K562 (cell line): ENCODE data around the gene BOLA1. TPM values are rescaled to one million over a fixed set of nuclear protein-coding genes. Genes with fewer than 3 reads are reported as not detected.
A peak's percentile ranks its signal among the peaks of the same experiment; 100 is the strongest.

Experiments used
- ASH1L ChIP-seq: fragments of 450-650 bp; IDR thresholded peaks from 2 replicates; pipeline ENCODE4 v1.6.1; 2018; ENCODE audit warnings: borderline replicate concordance, mild to moderate bottlenecking, low read depth; ENCODE audit not compliant: partially characterized antibody
- BHLHE40 ChIP-seq: IDR thresholded peaks from 2 replicates; pipeline ENCODE4 v1.6.1; 2011; ENCODE audit warnings: low read length, improper control_type of control experiment
- CSDE1 ChIP-seq, 2 experiments: fragments of 450-650 bp; IDR thresholded peaks; 2 replicates each; pipeline ENCODE4 v1.6.1; 2016; ENCODE audit warnings: mild to moderate bottlenecking in 1 of 2
- ERF ChIP-seq: fragments of 450-650 bp; formaldehyde crosslinking; IDR thresholded peaks from 2 replicates; pipeline ENCODE4 v1.4.0; 2020; ENCODE audit warnings: mild to moderate bottlenecking, mixed read lengths
- LEF1 ChIP-seq: fragments of 450-650 bp; IDR thresholded peaks from 2 replicates; pipeline ENCODE4 v1.6.1; 2016; ENCODE audit warnings: mild to moderate bottlenecking
- PHF8 ChIP-seq: fragments of 200-600 bp; sonication (generic); IDR thresholded peaks from 2 replicates; pipeline ENCODE4 v1.6.1; 2012; ENCODE audit warnings: mixed run types, mild to moderate bottlenecking, inconsistent platforms, low read length, moderate library complexity, borderline replicate concordance
- POLR2B ChIP-seq: fragments of 450-650 bp; IDR thresholded peaks from 2 replicates; pipeline ENCODE4 v1.6.1; 2018; ENCODE audit warnings: low read depth; ENCODE audit not compliant: partially characterized antibody
- RNF2 ChIP-seq: sonication (generic); IDR thresholded peaks from 2 replicates; pipeline ENCODE4 v1.6.1; 2016
- STAT5B ChIP-seq: fragments of 250-450 bp; sonication (Bioruptor Pico); IDR thresholded peaks from 2 replicates; pipeline ENCODE4 v1.8.0; 2021; ENCODE audit warnings: mild to moderate bottlenecking, inconsistent platforms
- ZNF311 ChIP-seq: fragments of 250-450 bp; sonication (Bioruptor Pico); IDR thresholded peaks from 2 replicates; pipeline ENCODE4 v1.4.0; 2020; ENCODE audit warnings: mild to moderate bottlenecking, moderate library complexity
- ZNF449 ChIP-seq: fragments of 250-450 bp; sonication (Bioruptor Pico); IDR thresholded peaks from 2 replicates; pipeline ENCODE4 v1.8.0; 2022; ENCODE audit warnings: moderate library complexity, mild to moderate bottlenecking, inconsistent platforms
- polyA plus RNA-seq, 8 experiments: library from polyadenylated mRNA; depleted of rRNA in 4 of 8; stranded (reverse) in 5 of 8; unstranded in 3 of 8; fragments of >200 nt; fragmentation: Nextera tagmentation in 2 of 8; fragmentation: Illumina TruSeq in 1 of 8; extraction: Ambion mirVana in 2 of 8; extraction: Trizol in 1 of 8; gene quantifications; 2 replicates each; pipeline versions ENCODE4 v1.2.1 to v1.2.3, GENCODE V29; 2011 to 2014; ENCODE audit warnings: inconsistent platforms in 1 of 8, missing spikeins in 1 of 8
- total RNA-seq, 7 experiments: library from RNA; depleted of rRNA in 6 of 7; stranded (reverse); fragments of >200 nt in 6 of 7; fragmentation: Illumina TruSeq in 2 of 7; extraction: Trizol in 2 of 7; gene quantifications; 2 replicates each; pipeline versions ENCODE4 v1.2.1 to v1.2.3, GENCODE V29; 2011 to 2021; ENCODE audit warnings: low replicate concordance in 1 of 7
- TF ChIP-seq, protein P1 (sequence below): fragments of 450-650 bp; IDR thresholded peaks from 2 replicates; pipeline ENCODE4 v1.6.1; 2016; ENCODE audit warnings: mild to moderate bottlenecking, moderate library complexity

Gene BOLA1
- total and polyA plus RNA-seq, 9 of the 15 experiments (the other 6 are each of a cell fraction or from before 2014, with no cell fraction given) = 0.18 to 1.2 (median 0.40) TPM; not detected in 2

DNA sequence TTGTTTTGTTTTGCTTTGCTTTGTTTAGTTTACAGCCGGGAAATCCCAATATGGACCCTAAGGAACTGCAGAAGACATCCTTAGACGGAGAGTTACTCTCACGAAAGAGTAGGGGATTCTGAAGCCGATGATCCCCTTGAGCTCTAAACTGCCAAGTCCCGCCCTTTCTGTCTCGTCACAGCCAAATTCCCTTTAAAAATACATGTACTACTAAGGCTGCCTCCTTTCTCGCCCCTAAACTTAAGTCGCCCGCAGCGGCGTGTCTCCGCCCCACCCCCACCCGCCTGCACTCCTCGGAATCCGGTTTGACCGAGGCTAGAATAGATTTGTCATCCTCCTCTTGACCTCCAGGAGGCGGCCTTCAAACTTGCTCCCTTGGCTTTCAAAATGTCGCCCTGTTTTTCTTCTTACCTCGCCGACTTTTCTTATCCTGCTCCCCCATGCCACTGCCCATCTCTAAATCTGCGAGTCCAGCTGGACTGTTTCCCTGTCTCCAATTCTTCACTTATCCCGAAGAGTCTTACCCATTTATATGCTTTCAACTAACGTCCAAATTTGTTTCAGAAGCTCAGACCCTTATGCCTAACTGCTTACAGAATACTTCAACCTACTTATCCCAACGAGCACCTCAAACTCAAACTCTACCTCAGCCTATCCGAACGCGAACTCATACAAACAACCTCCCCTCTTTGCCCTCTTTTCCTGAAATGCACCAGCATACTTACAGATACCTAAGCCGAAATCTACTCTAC lies 10.9 kb upstream of the BOLA1 start (continued):
- no peak for TF ChIP-seq STAT5B (CRISPR knock-in tag)
- peak; percentile 71; the same call in 1 of the 2 replicates for TF ChIP-seq LEF1
- no peak for TF ChIP-seq ZNF311
- TF ChIP-seq BHLHE40 = no peak
- TF ChIP-seq RNF2 = peak; percentile 67; the same call in 1 of the 2 replicates
- TF ChIP-seq CSDE1 (IDR thresholded peaks at IDR 0.05) = peak in 1 of 2 experiments; percentile 76; a peak in 1 of 4 replicates
- no peak for TF ChIP-seq ZNF449 (CRISPR knock-in tag)
- TF ChIP-seq ASH1L = peak; percentile 21
- TF ChIP-seq ERF (CRISPR knock-in tag) = 0 out of 2 replicates have a peak, but pooled peaks have one; percentile 41
- TF ChIP-seq, protein P1, sequence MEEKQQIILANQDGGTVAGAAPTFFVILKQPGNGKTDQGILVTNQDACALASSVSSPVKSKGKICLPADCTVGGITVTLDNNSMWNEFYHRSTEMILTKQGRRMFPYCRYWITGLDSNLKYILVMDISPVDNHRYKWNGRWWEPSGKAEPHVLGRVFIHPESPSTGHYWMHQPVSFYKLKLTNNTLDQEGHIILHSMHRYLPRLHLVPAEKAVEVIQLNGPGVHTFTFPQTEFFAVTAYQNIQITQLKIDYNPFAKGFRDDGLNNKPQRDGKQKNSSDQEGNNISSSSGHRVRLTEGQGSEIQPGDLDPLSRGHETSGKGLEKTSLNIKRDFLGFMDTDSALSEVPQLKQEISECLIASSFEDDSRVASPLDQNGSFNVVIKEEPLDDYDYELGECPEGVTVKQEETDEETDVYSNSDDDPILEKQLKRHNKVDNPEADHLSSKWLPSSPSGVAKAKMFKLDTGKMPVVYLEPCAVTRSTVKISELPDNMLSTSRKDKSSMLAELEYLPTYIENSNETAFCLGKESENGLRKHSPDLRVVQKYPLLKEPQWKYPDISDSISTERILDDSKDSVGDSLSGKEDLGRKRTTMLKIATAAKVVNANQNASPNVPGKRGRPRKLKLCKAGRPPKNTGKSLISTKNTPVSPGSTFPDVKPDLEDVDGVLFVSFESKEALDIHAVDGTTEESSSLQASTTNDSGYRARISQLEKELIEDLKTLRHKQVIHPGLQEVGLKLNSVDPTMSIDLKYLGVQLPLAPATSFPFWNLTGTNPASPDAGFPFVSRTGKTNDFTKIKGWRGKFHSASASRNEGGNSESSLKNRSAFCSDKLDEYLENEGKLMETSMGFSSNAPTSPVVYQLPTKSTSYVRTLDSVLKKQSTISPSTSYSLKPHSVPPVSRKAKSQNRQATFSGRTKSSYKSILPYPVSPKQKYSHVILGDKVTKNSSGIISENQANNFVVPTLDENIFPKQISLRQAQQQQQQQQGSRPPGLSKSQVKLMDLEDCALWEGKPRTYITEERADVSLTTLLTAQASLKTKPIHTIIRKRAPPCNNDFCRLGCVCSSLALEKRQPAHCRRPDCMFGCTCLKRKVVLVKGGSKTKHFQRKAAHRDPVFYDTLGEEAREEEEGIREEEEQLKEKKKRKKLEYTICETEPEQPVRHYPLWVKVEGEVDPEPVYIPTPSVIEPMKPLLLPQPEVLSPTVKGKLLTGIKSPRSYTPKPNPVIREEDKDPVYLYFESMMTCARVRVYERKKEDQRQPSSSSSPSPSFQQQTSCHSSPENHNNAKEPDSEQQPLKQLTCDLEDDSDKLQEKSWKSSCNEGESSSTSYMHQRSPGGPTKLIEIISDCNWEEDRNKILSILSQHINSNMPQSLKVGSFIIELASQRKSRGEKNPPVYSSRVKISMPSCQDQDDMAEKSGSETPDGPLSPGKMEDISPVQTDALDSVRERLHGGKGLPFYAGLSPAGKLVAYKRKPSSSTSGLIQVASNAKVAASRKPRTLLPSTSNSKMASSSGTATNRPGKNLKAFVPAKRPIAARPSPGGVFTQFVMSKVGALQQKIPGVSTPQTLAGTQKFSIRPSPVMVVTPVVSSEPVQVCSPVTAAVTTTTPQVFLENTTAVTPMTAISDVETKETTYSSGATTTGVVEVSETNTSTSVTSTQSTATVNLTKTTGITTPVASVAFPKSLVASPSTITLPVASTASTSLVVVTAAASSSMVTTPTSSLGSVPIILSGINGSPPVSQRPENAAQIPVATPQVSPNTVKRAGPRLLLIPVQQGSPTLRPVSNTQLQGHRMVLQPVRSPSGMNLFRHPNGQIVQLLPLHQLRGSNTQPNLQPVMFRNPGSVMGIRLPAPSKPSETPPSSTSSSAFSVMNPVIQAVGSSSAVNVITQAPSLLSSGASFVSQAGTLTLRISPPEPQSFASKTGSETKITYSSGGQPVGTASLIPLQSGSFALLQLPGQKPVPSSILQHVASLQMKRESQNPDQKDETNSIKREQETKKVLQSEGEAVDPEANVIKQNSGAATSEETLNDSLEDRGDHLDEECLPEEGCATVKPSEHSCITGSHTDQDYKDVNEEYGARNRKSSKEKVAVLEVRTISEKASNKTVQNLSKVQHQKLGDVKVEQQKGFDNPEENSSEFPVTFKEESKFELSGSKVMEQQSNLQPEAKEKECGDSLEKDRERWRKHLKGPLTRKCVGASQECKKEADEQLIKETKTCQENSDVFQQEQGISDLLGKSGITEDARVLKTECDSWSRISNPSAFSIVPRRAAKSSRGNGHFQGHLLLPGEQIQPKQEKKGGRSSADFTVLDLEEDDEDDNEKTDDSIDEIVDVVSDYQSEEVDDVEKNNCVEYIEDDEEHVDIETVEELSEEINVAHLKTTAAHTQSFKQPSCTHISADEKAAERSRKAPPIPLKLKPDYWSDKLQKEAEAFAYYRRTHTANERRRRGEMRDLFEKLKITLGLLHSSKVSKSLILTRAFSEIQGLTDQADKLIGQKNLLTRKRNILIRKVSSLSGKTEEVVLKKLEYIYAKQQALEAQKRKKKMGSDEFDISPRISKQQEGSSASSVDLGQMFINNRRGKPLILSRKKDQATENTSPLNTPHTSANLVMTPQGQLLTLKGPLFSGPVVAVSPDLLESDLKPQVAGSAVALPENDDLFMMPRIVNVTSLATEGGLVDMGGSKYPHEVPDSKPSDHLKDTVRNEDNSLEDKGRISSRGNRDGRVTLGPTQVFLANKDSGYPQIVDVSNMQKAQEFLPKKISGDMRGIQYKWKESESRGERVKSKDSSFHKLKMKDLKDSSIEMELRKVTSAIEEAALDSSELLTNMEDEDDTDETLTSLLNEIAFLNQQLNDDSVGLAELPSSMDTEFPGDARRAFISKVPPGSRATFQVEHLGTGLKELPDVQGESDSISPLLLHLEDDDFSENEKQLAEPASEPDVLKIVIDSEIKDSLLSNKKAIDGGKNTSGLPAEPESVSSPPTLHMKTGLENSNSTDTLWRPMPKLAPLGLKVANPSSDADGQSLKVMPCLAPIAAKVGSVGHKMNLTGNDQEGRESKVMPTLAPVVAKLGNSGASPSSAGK = no peak
- no peak for TF ChIP-seq POLR2B
- TF ChIP-seq PHF8 = peak; percentile 13; the same call in 1 of the 2 replicates
